Eye (tissue), 1 donor: ENCODE results near the gene MAGI1.
"Not testable (repeated sequence)": the region's sequence is repeated elsewhere in the genome, so short reads cannot be mapped to it uniquely, and the experiment has no call there.

Source experiments
- DNase-seq: peaks from one replicate; pipeline ENCODE4 v3.0.0-alpha.2; 2015

The MAGI1 gene

DNA sequence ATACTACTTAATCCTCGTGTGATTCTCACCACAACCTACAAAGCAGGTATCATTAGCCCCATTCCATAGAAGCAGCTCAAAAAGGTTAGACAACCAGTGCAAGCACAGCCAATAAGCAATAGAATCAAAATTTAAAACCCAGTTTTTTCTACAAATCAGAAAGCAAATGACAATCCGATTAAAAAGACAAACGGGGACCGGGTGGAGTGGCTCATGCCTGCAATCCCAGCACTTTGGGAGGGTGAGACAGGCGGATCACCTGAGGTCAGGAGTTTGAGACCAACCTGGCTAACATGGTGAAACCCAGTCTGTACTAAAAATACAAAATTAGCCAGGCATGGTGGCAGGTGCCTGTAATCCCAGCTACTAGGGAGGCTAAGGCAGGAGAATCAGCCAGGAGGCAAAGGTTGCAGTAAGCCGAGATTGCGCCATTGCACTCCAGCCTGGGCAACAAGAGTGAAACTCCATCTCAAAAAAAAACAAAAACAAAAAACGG lies 430.7 kb downstream of the MAGI1 start:
- not testable (repeated sequence) for DNase-seq

DNA sequence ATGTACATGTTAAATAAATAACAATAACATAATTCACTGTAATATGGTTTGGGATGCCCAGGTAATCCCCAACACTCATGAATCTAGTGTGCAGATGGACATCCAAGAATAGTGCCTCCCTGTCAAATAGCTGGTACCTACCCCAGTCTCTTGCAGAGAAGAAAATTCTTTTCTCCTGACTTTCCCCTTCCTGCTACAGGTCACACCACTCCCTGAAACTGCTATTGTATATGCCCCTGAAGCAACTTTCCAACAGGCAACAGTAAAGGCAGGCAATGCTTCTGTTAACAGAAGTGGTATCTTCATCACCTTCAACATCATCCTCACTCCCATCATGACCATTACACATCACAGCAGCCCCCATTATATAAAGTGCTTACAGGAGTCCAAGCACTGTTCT lies 431.6 kb downstream of the MAGI1 start:
- DNase-seq, result no peak

DNA sequence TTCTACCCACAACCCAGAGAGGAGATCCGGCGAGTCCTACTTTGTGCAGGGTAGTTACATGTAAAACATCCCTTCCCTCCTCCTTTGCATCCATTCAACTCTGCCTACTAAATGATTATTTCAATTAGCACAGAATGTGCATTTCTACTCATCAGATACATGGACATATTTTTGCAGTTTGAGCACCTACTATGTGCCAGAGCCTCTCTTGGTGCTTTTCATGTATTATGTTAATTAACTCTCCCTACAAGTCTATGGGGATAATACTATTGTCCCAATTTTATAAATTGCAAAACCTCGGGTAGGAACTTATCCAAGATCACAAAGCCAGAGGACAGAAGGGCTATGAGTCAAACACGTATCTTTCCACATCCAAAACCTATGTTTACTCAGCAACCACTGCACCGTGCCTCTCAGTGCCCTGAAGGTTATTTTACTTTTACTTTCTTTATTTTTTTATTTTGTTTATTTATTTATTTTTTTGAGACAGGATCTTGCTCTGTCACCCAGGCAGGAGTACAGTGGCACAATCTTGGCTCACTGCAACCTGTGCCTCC lies 432.8 kb downstream of the MAGI1 start:
- DNase-seq, result no peak

DNA sequence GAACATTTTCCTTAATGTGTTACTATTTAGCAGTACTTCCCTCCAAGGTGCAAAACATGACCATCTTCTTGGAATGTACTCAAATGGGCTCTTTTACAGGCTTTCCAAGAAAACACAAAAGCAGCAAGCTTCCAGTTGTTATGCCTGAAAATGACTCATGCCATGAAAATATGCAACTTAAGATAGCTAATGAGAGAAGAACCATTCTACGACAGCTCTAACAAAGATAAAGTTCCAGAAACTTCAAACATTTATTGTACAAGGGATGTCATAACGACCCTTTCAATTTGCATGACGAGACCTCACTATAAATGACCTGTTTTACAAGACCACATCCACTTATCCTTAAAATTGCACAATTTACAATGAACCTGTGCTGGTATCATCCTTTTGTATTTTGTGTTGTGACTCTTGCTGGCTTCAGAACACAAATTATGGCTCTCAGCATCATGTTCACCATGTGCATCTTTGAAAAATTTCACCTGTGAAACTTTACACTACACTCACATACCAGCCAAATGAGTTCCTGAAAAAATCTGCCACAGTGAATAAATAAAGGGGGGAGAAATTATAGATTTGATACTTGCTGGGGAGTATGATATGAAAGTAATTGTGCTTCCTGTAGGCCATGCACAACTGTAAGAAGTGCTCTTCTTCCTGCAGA lies 433.7 kb downstream of the MAGI1 start:
- no peak for DNase-seq

DNA sequence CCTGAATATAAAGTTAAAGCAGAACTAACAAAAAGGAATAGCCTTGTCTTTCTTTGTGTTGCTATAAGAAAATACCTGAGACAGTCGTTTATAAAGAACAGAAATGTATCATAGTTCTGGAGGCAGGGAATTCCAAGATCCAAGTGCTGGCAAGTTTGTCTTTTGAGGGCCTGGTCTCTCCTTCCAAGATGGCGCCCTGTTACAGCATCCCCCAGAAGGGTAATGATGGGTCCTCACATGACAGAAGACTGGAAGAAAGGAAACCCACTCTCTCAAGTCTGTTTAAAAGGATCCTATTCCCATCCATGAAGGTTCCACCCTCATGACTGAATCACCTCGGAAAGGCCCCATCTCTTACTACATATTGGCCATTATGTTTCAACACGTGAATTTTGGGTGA lies 435.1 kb downstream of the MAGI1 start:
- no peak for DNase-seq

DNA sequence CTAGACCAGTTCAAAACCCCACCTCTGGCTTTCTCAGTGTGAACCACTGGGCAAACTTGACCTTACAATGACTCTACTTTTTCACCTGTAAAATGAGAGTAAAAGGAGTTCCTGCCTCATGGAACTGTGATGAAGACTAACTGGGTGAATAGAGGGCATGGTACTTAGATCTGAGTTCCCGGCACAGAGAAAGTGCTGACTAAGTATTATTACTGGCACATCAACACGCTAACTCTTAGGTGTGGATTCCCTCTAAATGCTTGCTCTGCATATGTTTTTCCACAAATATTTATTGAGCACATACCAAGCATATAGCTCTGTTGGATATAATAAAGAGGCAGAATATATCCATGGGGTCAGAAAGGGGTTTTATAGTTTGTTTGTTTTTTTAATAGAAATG lies 437.8 kb downstream of the MAGI1 start:
- no peak for DNase-seq

DNA sequence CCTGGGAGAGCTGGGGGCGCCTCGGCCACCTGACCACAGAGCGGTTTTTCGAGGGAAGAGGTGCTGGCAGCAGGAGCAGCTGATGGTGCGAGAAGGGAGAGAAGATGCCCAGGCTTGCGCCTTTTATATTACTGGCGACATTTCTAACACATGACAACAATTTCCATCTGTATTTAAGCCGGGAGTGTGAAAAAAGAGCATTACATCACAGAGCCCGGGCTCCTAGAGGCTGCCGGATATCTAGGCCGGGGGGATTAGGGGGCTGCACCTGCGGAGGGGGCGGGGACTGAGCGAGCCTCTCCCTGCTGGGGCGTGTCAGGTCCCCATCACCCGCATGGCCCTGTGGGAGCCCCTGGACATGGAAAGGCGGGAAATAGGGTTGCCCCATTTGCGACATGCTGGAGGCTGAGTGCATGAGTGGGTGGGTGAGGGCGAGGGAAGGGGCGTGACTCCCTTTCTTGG lies 440.7 kb downstream of the MAGI1 start:
- no peak for DNase-seq

DNA sequence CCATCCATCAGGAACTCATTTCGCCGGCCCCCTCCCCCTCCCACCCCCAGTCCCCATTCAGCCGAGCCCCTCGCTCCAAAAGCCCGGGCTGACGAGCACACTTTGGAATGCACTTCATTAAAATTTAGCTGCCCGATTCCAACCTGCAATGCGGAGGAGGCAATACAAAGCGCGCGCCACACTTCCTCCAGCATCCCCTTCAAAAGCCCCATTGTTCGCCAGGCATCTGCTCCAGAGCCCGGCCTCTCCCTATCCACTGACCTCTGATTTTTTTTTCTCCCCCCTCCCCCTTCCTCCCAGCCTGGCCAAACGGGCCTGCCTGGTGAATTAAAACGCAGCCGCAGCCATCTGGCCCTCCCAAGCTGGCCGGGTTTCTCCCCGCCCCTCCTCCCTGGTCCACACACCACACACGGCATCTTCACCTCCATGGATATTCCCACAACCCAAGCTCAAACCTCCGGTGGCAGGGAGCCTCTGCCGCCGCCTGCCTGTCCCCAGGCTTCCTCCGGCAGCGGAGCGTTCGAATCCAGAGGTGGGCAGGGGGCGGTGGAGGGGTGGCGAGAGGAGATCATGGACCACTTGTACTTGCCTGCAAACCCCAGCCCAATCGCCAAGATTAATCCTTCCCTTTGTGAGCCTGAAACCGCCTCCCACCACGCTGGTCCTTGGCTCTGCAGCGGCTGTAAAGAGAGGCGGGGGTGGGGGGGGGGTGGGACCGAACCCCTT lies 441.3 kb downstream of the MAGI1 start:
- DNase-seq, result peak; percentile 96

DNA sequence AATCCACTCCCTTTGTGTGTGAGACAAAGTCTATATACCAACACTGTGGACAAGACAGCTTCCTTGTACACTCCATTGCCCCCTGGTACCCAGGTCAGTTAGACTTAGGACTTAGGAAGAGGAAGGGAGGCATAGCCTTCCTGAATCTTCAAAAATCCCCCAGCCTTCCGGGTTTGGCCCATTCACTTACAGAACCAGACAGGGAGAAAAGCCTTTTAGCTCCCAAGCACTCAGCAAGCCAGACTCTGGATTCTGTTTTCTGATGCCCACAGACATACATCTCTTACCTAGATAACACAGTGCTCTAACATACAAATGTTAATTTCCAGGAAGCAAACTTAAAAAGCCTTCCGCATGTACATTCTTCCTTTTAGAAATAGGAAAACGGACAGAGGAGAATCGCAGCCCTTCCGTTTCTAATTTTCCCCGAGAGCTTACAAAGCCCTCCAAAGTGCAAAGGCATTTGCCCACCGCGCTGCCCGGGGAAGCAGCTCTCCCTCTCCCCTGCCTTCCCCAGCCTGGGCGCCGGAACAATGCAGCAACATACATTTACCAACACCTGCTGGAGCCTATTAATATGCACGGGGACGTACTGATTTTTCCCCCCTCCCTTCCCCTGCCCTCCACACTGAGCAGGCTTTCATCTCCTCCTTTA lies 442.0 kb downstream of the MAGI1 start:
- DNase-seq, result no peak

DNA sequence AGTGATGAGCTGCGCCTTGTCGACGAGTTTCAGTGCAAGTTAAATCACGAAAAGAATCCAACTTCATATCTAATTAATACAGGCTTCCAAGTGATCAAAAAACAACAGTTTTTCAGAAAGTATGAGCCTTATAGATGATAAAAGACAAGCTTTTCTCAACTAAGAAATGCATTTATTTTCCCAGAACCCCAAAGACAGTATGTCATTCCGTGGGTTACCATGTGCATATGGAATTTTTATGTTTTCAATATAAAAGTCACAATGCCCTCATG lies 442.8 kb downstream of the MAGI1 start:
- no peak for DNase-seq

DNA sequence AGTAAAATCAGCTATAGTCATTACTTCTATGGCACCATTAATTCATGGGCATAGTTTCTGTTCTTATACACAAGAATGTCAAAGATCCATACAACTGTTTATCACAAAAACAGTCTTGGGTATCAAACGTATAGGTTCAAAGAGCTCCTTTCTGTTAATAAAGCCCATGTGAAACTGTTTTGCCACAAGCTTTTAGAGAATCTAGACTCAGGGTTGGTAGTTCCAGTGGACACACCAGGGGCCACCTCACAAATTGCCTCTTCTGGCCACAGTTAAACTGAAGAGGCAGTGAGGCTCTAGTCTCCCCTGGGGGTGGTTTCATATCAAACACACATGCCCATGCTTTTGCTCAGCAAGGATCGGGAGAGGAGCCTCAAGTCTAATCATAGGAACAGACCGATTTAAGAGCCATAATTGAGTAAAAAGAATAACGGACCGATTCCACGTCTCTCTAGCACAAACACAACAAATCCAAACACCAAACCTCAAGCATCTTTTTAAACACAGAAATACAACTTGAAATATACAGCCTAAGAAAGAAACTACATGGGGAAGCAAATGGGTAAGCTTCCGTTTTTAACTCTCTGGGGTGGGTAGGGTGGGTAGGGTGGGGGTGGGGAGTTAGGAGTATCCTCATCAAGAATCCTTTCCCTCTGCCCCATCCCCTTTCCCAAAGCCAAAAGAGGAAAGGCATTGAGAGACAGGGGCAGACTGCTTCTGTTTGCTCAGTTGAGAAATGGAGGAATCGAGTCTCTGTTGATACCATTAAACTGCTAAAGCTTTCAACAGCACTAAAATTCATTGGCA lies 443.3 kb downstream of the MAGI1 start:
- peak; percentile 67 for DNase-seq

DNA sequence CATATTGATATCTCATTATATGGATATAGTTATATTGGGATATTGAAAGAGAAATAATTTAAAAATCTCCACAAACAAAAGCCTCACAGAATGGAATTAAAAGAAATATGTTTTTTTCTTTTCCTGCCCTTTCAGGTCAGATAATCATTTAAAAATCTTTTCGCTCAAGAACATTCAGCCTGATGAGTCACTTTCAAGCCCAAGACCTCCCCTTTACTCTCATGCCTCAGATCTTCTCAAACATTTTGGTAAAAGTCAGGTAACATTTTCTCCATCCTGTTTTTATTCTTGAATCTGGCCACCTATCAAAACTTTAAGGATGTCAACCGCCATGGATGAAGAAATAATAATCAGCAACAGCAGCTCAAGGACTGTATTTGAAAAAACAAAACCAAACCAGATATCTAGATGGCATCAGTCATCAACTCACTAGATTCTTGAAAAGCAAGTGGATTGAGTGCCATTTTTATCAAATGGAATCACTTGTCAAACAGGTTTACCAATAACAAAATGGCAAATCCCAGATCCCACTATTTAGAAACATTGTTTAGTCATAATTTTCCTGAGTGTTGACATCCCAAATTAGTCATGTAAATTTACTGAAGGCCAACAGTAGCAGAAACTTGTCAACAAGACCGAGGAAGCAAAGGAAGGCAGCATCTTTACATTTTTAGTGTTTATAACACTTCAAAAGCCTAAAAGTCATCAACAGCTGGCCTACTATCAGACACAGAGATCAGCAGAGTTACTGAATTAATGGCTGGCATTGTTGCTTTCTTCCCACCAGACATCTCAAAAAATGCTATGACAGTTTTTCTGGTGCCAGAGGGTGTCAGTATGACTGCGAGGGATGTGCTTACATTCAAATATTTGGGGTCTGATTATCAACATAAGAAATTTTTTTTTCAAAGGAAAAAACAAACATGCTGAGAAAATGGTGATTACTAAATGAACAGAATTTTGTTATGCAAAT lies 444.7 kb downstream of the MAGI1 start:
- peak; percentile 24 for DNase-seq

DNA sequence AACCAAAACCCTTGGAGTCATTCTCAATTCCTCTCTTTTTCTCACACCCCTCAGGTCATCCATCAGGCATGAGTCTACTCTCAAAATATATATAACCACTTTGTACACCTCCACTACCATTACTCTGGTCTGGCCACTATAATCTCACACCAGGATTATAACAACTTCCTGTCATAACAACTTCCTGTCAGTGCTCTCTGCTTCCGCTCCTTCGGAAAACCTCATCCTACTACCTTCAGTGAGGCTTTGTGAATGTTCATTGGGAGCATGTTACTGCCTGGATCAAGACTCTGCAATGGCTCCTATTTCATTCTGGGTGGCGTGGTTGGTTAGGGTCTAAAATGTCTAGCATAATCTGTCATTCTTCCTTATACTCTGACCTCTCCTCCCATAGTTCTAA lies 447.4 kb downstream of the MAGI1 start:
- no peak for DNase-seq

DNA sequence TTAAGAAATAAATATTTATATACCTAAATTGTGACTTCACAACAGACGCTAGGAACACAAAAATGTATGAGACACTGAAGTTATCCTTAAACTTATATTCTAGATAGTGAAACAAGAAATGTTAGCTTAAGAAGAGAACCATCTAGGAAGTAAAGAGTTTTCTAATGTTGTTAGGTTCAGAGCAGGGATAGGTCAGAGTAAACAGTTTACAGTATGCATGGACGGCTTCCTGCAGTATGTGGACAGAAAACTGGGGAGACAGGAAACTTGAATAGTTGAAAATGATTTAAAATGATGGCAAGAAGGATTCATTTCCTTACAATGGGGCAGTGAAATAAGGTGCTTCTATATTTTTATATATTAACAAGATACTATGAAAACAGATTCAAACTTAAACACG lies 449.8 kb downstream of the MAGI1 start:
- DNase-seq, result no peak

DNA sequence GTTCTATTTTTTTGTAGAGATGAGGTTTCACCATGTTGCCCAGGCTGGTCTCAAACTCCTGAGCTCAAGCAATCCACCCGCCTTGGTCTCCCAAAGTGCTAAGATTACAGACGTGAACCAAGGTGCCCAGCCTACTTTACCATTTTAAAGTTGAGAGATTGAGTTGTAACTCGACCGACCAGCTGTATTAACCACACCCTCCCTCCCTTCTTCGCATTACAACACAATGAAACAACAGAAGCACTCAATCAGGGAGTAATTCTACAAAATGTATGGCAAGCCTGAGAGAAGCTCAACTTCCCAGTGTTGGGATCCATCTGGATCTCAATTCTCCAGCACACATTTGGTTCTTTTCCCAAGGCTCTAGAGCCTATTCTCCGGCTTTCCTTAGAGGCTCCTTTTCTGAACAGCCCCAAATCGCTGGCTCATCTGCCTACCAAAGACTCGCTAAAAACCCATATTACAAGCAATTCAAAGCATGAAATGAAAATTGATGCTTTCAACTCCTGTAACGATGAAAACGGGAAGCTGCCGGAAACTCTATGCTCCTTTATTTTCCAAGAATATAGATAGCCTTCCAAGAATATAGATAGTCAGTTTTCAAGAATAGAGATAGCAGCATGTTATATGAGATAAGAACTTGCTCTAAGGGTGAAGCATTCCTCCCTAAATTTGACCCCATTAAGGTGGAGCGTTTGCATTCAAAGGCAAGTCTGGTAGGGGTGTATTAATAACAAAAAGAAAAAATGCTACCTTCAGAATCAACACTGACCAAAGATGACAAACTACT lies 450.9 kb downstream of the MAGI1 start:
- no peak for DNase-seq

DNA sequence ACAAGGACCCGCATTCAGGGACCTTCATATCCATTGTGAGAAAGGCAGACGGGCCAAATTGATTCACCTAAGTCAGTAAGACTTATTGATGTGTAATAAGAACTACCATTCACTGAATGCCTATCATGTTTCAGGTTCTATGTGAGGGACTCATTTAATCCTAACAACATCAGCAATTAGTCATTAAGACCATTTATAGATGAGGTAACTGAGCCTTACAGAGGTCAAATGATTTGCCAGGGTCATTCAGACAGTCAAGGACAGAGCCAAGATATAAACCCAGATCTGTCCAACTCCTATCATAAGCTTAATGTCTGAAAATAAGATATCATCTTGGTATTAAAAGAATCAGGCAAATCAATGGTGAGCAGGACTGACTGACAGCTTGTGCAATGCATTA lies 453.8 kb downstream of the MAGI1 start:
- no peak for DNase-seq

DNA sequence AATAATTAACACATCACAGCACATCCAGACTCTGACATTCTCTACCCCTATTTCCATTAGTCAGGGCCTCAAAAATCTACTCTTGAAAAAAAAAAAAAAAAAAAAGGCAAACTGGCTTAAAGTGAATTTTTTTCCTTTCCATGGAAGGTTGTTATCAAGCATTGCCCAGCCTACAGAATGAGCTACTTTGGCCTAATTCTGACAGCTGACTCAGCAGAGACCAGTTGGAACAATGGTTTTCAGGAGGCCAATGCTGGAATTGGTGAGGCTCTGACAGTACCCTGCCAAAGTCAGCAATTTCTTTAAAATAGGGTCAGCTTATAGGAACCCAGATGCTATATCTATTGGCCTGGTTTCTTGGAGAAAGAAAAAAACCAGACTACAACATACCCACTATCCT lies 454.7 kb downstream of the MAGI1 start:
- DNase-seq, result no peak

DNA sequence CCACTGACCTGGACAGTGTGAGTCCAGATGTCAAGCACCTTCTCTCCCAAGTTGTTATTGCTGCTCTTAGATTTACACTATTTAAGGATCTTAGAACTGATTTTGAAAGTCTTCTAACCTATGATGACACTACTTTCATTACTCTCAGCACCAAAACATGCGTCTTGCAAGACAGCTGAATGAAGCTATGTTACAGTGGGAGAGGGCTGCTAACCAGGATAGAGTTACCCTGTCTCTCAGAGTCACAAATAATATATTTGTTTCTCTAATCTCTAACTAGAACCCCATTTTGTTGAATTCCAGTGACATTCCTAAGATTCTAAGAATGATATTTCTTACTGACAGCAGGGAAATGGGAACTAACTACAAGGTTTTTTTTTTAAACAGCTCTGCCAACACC lies 455.5 kb downstream of the MAGI1 start:
- no peak for DNase-seq

DNA sequence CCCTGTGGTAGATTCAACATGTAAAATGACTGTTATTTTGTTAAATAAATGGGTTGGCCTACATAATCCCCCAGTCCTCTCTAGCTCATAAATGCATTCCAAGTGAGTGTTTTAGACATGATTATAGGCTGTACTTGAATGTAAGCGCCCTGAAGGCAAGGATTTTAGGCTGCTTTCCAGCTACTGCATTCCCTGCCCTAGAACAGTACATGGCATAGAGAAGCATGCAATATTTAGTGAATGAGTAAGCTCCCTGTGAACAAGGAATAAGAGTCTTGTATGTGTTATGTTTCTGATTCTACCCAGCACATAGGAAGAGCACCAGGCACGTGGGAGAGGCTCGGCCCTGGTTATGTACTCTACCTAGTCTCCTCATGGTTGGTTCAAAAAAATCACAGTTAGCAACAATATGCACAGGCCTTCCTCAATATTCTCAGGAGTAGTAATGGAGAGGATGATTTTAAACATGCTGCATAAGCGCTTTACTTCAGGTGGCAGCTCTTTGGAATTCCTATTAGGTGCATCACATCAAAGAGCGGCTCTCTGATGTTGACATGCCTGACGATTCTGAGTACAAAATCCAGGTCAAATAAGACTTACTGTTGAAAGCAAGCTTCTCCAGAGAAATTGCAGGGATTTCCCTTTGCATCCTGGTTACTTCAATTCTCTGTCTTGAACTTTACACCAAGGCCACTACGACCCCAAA lies 456.6 kb downstream of the MAGI1 start:
- DNase-seq, result no peak

DNA sequence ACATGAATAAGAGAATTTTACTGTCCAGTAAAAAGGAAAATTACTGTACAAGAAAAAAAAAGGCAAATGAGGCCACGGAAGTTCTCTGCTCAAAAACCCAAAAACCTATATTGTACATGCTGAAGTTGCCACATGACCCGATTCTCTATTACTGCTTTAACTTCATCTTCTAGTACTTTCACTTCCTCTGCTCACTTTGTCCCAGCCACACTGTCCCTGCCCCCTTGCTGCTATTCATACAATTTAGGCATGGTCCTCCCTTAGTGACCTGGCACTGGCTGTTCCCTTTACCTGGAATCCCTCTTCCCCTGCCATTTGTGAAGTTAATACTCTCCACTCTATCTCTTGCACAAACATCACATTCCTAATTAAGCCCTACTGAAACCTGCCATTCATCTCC lies 457.4 kb downstream of the MAGI1 start:
- no peak for DNase-seq
